ENCODE results near the gene MRPS2.
"Not testable (repeated sequence)": the region's sequence is repeated elsewhere in the genome, so short reads cannot be mapped to it uniquely, and the experiment has no call there.

The MRPS2 gene

DNA sequence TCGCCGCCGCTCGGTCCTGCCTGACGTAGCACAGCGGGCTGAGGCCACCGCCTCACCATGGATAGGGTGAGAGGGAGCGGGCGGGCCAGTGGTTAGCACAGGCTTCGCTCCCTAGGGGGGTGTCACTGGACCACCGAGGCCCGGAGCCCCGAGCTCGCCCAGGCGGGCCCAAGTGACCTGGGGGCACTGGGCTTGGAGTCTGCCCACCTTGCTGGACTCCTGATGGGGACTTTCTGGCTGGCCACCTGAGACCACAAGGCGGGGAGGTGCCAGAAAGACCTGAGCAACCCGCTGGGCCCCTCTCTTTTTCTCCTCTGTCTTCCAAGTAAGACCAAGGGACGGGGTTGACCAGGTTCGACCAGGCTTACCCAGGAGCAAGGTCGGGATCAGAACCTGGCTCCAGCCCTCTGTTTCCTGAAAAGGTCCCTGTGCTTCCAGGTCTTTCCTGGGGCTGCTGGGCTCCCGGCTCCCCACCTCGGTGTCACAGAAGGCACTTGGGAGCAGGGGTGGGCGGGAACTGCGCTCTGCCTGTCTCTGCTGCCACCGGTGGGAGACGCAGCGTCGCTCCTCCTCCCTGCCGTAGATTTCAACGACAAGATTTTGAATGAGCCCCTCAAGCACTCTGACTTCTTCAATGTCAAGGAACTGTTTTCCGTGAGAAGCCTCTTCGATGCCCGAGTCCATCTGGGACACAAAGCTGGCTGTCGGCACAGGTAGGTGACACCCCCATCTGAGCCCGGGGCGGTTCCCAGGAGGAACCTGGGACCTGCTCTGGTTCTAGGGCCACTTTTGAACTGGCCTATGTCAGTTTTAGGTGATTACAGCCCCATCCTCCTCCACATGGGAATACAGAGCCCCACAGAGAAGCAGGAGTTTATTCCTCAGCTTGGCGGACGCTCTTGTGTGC lies 1.0 kb downstream of the MRPS2 start:
- DNase-seq: no peak

DNA sequence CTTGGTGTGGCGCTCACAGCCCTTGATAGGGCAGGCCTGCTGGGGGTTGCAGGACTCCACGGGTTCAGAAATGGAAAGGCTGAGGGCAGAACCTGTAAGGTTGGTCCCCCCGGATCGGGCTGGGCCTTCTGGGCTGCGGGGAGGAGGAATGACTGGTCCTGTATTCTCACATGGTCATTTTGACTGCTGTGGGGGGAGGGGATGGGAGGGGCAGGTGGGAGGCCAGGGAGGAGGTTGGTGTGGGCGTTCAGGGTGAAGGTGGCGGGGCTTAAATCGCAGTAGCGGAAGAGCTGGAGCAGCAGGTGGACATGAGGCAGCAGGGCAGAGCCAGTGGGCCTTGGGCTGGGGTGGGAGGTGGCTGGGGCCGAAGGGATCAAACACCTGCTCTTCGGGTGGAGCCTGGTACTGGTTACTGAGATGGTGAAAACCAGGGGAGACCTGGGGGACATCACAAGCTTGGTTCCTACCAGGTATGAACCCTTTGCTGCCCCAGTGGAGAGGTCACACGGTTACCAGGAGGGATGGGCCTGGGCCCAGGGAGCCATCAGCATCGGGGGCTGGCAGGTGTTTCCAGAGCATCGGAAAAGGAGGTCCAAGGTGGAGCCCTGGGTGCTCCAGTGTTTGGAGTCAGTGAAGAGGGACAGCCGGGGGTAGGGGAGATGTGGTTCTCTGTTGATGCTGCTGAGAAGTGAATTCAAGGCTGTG lies 1.8 kb downstream of the MRPS2 start:
- no peak for DNase-seq

- DNase-seq: no peak
Observed at GRCh38 chr9:135502873-135503321, 2.4 kb downstream of the MRPS2 start.

DNA sequence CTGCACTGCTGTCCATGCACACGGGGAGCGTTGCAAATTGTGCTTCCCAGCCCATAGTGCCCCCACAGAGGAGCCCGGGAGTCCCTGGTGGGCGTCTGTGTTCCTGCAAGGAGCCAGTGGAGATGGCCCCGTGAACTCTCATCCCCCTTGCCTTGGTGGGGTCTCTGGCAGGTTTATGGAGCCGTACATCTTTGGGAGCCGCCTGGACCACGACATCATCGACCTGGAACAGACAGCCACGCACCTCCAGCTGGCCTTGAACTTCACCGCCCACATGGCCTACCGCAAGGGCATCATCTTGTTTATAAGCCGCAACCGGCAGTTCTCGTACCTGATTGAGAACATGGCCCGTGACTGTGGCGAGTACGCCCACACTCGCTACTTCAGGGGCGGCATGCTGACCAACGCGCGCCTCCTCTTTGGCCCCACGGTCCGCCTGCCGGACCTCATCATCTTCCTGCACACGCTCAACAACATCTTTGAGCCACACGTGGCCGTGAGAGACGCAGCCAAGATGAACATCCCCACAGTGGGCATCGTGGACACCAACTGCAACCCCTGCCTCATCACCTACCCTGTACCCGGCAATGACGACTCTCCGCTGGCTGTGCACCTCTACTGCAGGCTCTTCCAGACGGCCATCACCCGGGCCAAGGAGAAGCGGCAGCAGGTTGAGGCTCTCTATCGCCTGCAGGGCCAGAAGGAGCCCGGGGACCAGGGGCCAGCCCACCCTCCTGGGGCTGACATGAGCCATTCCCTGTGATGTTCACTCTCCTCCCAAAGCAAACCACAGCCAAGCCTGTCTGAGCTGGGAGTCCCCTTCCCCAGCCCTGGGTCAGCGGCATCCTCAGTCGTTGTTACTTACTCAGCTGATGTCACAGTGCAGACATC lies 3.1 kb downstream of the MRPS2 start:
- DNase-seq: no peak

GRCh38 chr9:135504262-135505243 lies 4.1 kb downstream of the MRPS2 start:
- DNase-seq: peak; percentile 53 to 56

DNA sequence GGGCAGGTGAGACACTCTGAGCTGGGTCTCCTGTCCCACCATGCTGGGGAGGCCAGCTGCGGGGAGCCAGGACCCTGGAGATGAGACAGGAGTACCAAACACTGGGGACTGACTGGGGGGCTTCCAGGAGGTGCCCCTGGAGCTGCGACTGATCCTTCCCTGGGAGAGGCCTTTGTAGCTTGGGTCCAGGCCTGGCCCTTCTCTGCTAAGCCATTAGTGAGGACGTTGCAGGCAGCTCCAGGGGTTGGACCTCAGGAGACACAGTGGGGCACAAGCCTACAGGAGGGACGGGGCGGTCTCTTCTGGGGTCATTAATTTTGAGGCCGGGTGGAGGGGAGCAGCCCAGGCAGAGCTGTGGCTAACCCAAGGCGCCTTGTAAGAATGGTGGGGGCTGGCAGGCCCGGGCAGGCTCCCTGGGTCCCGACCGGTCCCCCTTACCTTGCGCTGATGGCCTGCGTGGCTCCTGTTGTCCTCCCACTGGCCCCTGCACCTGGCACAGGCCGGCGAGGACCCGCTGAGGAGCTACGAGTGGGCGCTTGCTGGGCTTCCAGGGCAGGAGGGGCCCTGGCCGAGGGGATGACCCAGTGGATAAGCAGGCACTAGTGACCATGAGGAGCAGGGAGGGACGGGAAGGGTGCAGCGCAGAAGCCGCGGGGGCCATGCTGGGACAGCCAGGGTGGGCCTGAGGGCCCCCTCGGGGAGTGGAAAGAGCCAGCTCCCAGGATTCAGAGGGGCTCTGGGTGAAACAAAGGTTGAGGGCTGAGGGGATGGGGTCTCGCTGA lies 5.1 kb downstream of the MRPS2 start:
- no peak for DNase-seq

DNA sequence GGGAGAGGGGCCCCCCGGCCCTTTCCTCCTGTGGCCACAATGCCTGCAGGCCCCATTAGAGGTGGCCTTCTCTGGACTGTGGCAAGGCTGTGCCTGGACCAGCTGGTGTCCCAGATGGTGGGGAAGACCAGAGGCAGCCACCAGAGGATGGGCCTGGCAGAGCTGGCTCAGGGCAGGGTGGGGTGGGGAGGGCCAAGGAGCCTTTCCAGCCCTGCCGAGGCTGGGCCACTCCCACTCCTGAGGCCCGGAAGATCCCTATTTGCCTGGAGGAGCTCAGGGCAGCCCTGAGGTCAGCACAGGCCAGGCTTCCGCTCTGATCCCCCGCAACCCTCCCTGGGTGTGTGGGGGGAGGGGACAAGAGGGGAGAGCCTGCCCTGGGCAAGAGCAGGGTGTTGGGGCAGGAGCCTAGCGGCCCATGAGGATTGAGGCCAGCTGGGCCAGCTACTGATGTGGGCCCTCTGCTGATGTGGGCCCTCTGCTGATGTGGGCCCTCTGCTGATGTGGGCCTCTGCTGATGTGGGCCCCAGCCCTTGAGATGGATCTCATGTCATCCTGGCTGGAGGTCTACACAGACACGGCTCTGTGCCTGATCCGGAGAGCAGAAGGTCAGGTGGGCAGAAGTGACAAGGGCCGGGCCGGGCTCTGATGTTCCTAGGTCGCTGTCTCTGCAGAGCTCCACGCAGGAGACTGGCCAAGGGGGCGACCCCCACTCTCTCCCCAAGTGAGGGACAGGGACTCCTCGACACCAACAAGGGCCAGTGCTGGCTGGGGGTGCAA lies 6.0 kb downstream of the MRPS2 start:
- no peak for DNase-seq

- no peak for DNase-seq
Observed at GRCh38 chr9:135507104-135508035, 6.9 kb downstream of the MRPS2 start.

GRCh38 chr9:135508211-135508820 lies 7.8 kb downstream of the MRPS2 start:
- DNase-seq: no peak

DNA sequence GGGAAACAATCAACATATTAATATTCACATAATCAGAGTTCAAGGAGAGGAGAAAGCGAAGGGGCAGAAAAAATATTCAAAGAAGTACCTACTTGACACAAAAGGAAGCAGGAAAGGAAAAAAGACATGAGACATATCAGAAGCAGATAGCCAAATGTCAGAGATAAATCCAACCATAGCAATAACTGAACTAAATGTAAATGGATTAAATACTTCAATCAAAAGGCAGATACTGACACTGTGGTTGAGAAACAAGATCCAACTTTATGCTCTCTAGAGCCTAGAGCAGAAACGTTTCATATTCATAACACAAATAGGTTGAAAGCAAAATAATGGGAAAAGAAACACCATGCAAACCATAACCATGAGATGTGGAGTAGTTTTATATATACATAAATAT lies 9.0 kb downstream of the MRPS2 start:
- DNase-seq: no peak

DNA sequence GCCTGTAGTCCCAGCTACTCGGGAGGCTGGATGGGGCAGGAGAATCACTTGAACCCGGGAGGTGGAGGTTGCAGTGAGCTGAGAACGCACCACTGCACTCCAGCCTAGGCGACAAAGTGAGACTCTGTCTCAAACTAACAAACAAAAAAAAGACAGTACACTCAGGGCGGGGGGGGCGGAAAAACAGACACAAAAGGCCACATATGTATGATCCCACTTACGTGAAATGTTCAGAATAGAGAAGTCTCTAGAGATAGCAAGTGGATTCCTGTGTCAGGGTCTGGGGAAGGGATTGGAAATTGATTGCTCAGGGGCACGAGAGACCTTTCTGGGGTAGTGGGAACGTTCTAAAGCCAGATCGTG lies 11.7 kb downstream of the MRPS2 start:
- no peak for DNase-seq

DNA sequence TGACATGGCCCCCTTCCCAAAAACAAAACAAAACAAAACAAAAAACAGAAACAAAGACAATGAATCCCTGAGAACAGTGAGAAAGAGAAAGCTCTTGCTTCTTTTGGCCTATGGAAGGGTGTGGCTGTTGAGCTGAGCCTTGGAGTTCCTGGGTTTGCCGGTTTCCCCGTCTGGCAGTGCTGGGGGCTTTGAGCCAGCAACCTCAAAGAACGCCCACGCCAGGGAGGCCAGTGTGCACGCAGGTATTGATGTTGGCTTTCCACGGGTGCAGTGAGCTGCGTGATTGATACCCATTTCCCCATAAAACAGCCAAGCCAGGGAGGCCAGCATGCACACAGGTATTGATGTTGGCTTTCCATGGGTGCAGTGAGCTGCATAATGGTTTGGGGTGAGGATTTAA lies 12.4 kb downstream of the MRPS2 start:
- no peak for DNase-seq

- no peak for DNase-seq
Observed at GRCh38 chr9:135513351-135513846, 12.9 kb downstream of the MRPS2 start.

- not testable (repeated sequence) for DNase-seq
Observed at GRCh38 chr9:135513906-135514305, 13.4 kb downstream of the MRPS2 start.

GRCh38 chr9:135514342-135515082 lies 14.0 kb downstream of the MRPS2 start:
- no peak for DNase-seq

DNA sequence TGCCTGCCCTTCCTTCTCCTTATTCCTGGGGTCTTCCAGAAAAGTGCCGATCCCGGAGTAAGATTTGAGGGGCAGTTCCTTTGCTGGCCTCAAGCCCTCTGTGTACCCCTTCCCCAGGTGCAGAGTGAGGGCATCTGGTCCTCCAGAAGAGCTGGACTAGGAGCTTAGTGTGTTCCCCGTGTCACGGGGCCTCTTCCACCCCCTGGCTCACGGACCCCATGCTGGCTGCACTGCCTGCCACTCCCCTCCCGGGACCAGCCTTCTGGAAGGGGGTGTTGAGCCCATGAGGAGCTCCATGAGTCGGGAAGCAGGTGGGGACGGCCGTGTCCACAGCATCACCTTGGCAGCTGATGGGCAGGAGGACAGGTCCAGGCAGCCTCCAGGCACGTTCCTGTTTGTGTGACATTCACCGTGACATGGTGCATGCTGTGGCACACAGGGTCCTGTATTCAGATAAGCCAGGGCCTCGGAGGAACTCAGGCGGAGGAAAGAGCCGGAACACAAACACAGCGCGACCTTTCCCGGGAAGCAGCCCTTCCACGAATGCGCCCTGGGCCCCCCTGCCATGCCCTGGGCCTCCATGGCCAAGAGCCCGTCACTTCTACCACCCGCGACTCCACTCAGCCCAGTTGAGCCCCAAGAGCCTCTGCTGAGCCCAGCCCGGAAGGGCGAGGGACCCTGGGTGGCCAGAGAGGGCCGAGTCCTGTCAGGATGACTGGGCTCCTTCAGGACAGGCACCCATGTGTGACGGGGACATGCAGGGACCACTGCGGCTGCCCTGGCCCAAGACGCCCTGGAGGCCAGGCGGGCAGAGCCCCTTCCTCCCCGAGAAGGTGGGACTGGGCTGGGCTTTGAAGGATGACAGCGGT lies 14.8 kb downstream of the MRPS2 start:
- no peak for DNase-seq

Data from stimulated activated CD4-positive, alpha-beta T cell treated with anti-CD3 and anti-CD28 coated beads, Interleukin-2, amount 100 ng/mL, for 48 hours (primary cell).